BJ (cell line): ENCODE data around the gene KAT7. TPM values are rescaled to one million over a fixed set of nuclear protein-coding genes. Genes with fewer than 3 reads are reported as not detected.

Experiments used
- CTCF ChIA-PET: fragments of 350-600 bp; formaldehyde crosslinking; extraction: SDS; loops from one replicate; lab custom pipeline; 2021; ENCODE audit warnings: antibody characterized with exemption, inconsistent platforms; lab: Yijun Ruan, JAX
- POLR2A ChIA-PET: fragments of 300-600 bp; sonication (Branson Sonifier 250); formaldehyde crosslinking; extraction: SDS; loops from one replicate; lab custom pipeline; 2021; ENCODE audit warnings: antibody characterized with exemption; lab: Charles Lee
- DNase-seq: peaks from one replicate; pipeline ENCODE4 v3.0.0-alpha.2; 2011; ENCODE audit warnings: low read depth
- H3K27me3 ChIP-seq: 2 replicates; pipeline ENCODE4 v1.6.0; 2011; ENCODE audit warnings: low read length; ENCODE audit not compliant: control insufficient read depth, insufficient read depth
- H3K36me3 ChIP-seq: 2 replicates; pipeline ENCODE4 v1.5.1; 2011; ENCODE audit warnings: low read length; ENCODE audit not compliant: control insufficient read depth, insufficient read depth
- H3K4me3 ChIP-seq: 2 replicates; pipeline ENCODE4 v1.5.1; 2011; ENCODE audit warnings: low read depth, mild to moderate bottlenecking, control low read depth, low read length
- CTCF ChIP-seq: IDR thresholded peaks from 2 replicates; pipeline ENCODE4 v1.5.1; 2011; ENCODE audit warnings: low read depth, mild to moderate bottlenecking, control low read depth, inconsistent platforms, low read length, moderate library complexity; ENCODE audit not compliant: insufficient read depth
- polyA plus RNA-seq: library from polyadenylated mRNA; depleted of rRNA; stranded (reverse); fragments of >200 nt; gene quantifications from 2 replicates; pipeline ENCODE4 v1.2.3, GENCODE V29; 2011

KAT7 gene
- polyA plus RNA-seq, 1 experiment, result 23.0 TPM

GRCh38 chr17:49798738-49799137, 10.3 kb downstream of the KAT7 start:
- CTCF ChIA-PET, result interaction anchor here (1.1 to 1.4 kb wide), 4 partner anchors 8 to 229 kb away, joined by 3 to 4 read pairs (median 4); no protein-coding TSS in a partner anchor
- no peak for DNase-seq
- peaks cover 9% of the 10 kb centered on the region for H3K36me3 ChIP-seq

GRCh38 chr17:49809056-49809455, 20.6 kb downstream of the KAT7 start:
- Histone ChIP-seq H3K4me3 (no peak overlapping the region), H3K27me3 (no peaks in the 10 kb centered on the region), H3K36me3 (peaks cover 15% of the 10 kb centered on the region)
- no peak for DNase-seq
- ChIA-PET CTCF (no interaction called here), POLR2A (no interaction called here)
- TF ChIP-seq CTCF, result no peak

More at GRCh38 chr17:49798738-49799137, 10.3 kb downstream of the KAT7 start:
- POLR2A ChIA-PET, result no interaction called here
- no peak for TF ChIP-seq CTCF
- no peaks in the 10 kb centered on the region for H3K27me3 ChIP-seq
- H3K4me3 ChIP-seq, result no peak overlapping the region

- no peak for DNase-seq
- POLR2A ChIA-PET, result no interaction called here
- no peak for TF ChIP-seq CTCF
- Histone ChIP-seq H3K36me3 (peaks cover 15% of the 10 kb centered on the region), H3K4me3 (no peak overlapping the region), H3K27me3 (no peaks in the 10 kb centered on the region)
- CTCF ChIA-PET, result interaction anchor here (0.6 to 1.2 kb wide), 4 partner anchors 21 to 230 kb away, joined by 3 to 4 read pairs (median 3); no protein-coding TSS in a partner anchor
These were observed 26.5 kb downstream of the KAT7 start for GRCh38 chr17:49814781-49815529.

- ChIA-PET CTCF (interaction anchor here (0.7 to 1.2 kb wide), 2 partner anchors 20 to 35 kb away, joined by 3 to 4 read pairs; no protein-coding TSS in a partner anchor), POLR2A (no interaction called here)
- no peak for DNase-seq
- Histone ChIP-seq H3K27me3 (no peaks in the 10 kb centered on the region), H3K36me3 (peaks cover 15% of the 10 kb centered on the region), H3K4me3 (no peak overlapping the region)
- TF ChIP-seq CTCF, result no peak
These were observed 27.3 kb downstream of the KAT7 start for GRCh38 chr17:49815761-49816281.

- Histone ChIP-seq H3K4me3 (no peak overlapping the region), H3K27me3 (no peaks in the 10 kb centered on the region), H3K36me3 (peaks cover 15% of the 10 kb centered on the region)
- no peak for TF ChIP-seq CTCF
- DNase-seq, result no peak
- ChIA-PET CTCF (no interaction called here), POLR2A (no interaction called here)
These were observed 29.5 kb downstream of the KAT7 start for GRCh38 chr17:49817993-49818392.
